ENCODE results near the gene SMAD3. TPM values are rescaled to one million over a fixed set of nuclear protein-coding genes. Genes with fewer than 3 reads are reported as not detected.

SMAD3 gene
- total and polyA plus RNA-seq, 2 of the 4 experiments (the other 2 are of a cell fraction): 71.0 to 177 TPM

- H2BK15ac ChIP-seq (ENCODE audit: low read depth, low read length): peak overlapping the region; percentile 92
- CTCF ChIA-PET: no interaction called here
- in situ Hi-C loops (cut with MboI; ENCODE audit: low sequenced_read_pairs): no loop called here
- H3K79me1 ChIP-seq (ENCODE audit: low read depth in 1 of 2, low read length in 2 of 2): peaks cover 4 to 30% of the 10 kb centered on the region in 2 experiments
- H3K23ac ChIP-seq (ENCODE audit: low read depth, low read length): peak overlapping the region; percentile 90
- peak overlapping the region; percentile 76 for H3K56ac ChIP-seq (ENCODE audit: extremely low read depth, insufficient read depth, low read length)
- no peak overlapping the region for H3K4me3 ChIP-seq (ENCODE audit: insufficient read depth, low read depth, low read length)
- dilution Hi-C loops (cut with HindIII; ENCODE audit: low sequenced_read_pairs, unreplicated experiment): no loop called here
- H4K5ac ChIP-seq (ENCODE audit: low read depth, low read length): peak overlapping the region; percentile 19
- H3K4me2 ChIP-seq (ENCODE audit: low read depth, low read length): 0 out of 2 replicates have a peak overlapping the region, but pooled peaks have one; percentile 1
- peak overlapping the region; percentile 98 for H2BK20ac ChIP-seq (ENCODE audit: low read depth, low read length)
- H2AFZ ChIP-seq (replicated peaks; ENCODE audit: low read length, poor library complexity): peak overlapping the region; percentile 94
- intact Hi-C loops (cut with micrococcal nuclease): no loop called here
- peaks cover 30% of the 10 kb centered on the region for H3K4me1 ChIP-seq (ENCODE audit: control insufficient read depth, insufficient read depth, low read length)
- peak overlapping the region; percentile 94 for H2AK5ac ChIP-seq (ENCODE audit: low read depth, low read length)
- peak overlapping the region; percentile 99 for H4K91ac ChIP-seq (ENCODE audit: insufficient read depth, low read depth, low read length)
- ATAC-seq (ENCODE audit: low read depth) (peak; percentile 66), DNase-seq (peak; percentile 88)
- H4K20me1 ChIP-seq (ENCODE audit: insufficient read depth, low read length): peaks cover 10% of the 10 kb centered on the region
- H3K36me3 ChIP-seq (ENCODE audit: control insufficient read depth, insufficient read depth, low read length): no peaks in the 10 kb centered on the region
- no peaks in the 10 kb centered on the region for H3K9me3 ChIP-seq (ENCODE audit: control insufficient read depth, insufficient read depth, low read length)
- no peaks in the 10 kb centered on the region for H3K27me3 ChIP-seq (ENCODE audit: control insufficient read depth, insufficient read depth, low read length)
- POLR2A ChIA-PET (ENCODE audit: unreplicated experiment): no interaction called here
- peak overlapping the region; percentile 97 for H3K4ac ChIP-seq (ENCODE audit: low read depth, low read length)
- peaks cover 36% of the 10 kb centered on the region for H3K9me1 ChIP-seq (ENCODE audit: insufficient read depth, low read length)
- peak overlapping the region; percentile 28 for H3K9ac ChIP-seq (ENCODE audit: low read depth, low read length)
- H2BK5ac ChIP-seq (ENCODE audit: low read depth, low read length, poor library complexity, severe bottlenecking): peak overlapping the region; percentile 93
- TF ChIP-seq MAZ (IDR thresholded peaks at IDR 0.05; ENCODE audit: borderline replicate concordance, low read depth, low read length): peak; percentile 44; the same call in 1 of the 2 replicates
- no peak for TF ChIP-seq ELK1 (IDR thresholded peaks at IDR 0.05; ENCODE audit: borderline replicate concordance, low read depth, low read length)
- 0 out of 2 replicates have a peak, but pooled peaks have one; percentile 0 for TF ChIP-seq SMC3 (IDR thresholded peaks at IDR 0.05; ENCODE audit: low read depth, low read length)
- TF ChIP-seq CEBPB (IDR thresholded peaks at IDR 0.05; ENCODE audit: low read depth, low read length): peak; percentile 89
- peak overlapping the region; percentile 30 for H3K18ac ChIP-seq (ENCODE audit: low read depth, low read length)
- H2AK9ac ChIP-seq (replicated peaks; ENCODE audit: low read depth, low read length, poor library complexity): peak overlapping the region; percentile 95
- H4K8ac ChIP-seq (ENCODE audit: low read depth in 2 of 2, low read length in 2 of 2): peak overlapping the region; percentile 41 to 96
- peak overlapping the region; percentile 87 for H3K27ac ChIP-seq (ENCODE audit: insufficient read depth, low read length)
- BruUV-seq (replicated peaks): no TSS peak
- H3K14ac ChIP-seq (replicated peaks; ENCODE audit: low read depth, low read length): peak overlapping the region; percentile 83
- peak overlapping the region; percentile 97 for H2BK120ac ChIP-seq (ENCODE audit: low read depth, low read length)
- WGBS, 2 experiments (ENCODE audit: extremely low coverage in 2 of 2, insufficient read length in 1 of 2): 67% methylated on average over 4 of the region's 13 CpGs; no CpG with 5 or more reads in 1 of the 2 experiments
Measured at GRCh38 chr15:67043939-67044771, 21.2 kb upstream of the SMAD3 start.
